Endothelial cell of umbilical vein (primary cell): ENCODE data around the gene CHSY1. TPM values are rescaled to one million over a fixed set of nuclear protein-coding genes. Genes with fewer than 3 reads are reported as not detected.

Experiments used
- BruUV-seq: library from RNA; stranded (reverse); fragments of 400-500 nt; replicated peaks from 2 replicates; lab custom pipeline; 2021; lab: Mats Ljungman, UMichigan
- CTCF ChIA-PET: fragments of 300-600, 350-600 bp; sonication (Branson Sonifier 250); formaldehyde crosslinking; loops from one replicate; lab custom pipeline; 2021; ENCODE audit warnings: antibody characterized with exemption, inconsistent platforms; lab: Charles Lee
- POLR2A ChIA-PET: fragments of 300-600, 350-600 bp; sonication (Branson Sonifier 250); formaldehyde crosslinking; loops from one replicate; lab custom pipeline; 2021; ENCODE audit warnings: antibody characterized with exemption, inconsistent platforms; lab: Charles Lee
- DNase-seq: peaks from one replicate; pipeline ENCODE4 v3.0.0-alpha.2; 2011; ENCODE audit warnings: low read depth, low spot score
- FAIRE-seq: peaks from 2 replicates; lab custom pipeline; 2011; peaks lifted over from hg19 to GRCh38; lab: Jason Lieb, UNC
- H2AFZ ChIP-seq: 2 replicates; pipeline ENCODE4 v1.6.0; 2012; ENCODE audit warnings: low read depth, low read length, control low read depth, inconsistent platforms
- H3K27ac ChIP-seq: 2 replicates; pipeline ENCODE4 v1.5.1; 2011; ENCODE audit warnings: low read depth, mild to moderate bottlenecking, control low read depth, low read length, moderate library complexity; ENCODE audit not compliant: insufficient read depth
- H3K27me3 ChIP-seq, 2 experiments: 2 replicates each; pipeline versions ENCODE4 v1.6.0 to v1.6.1; 2011; ENCODE audit warnings: low read length in 2 of 2, mixed read lengths in 1 of 2; ENCODE audit not compliant: control insufficient read depth in 2 of 2, insufficient read depth in 2 of 2
- H3K36me3 ChIP-seq, 2 experiments: 2 replicates in 1 of 2; 3 replicates in 1 of 2; pipeline ENCODE4 v1.5.1; 2011; ENCODE audit warnings: low read length in 2 of 2, mild to moderate bottlenecking in 1 of 2, moderate library complexity in 1 of 2; ENCODE audit not compliant: control insufficient read depth in 2 of 2, insufficient read depth in 2 of 2; ENCODE audit errors: extremely low read depth in 1 of 2
- H3K4me1 ChIP-seq: 3 replicates; pipeline ENCODE4 v1.5.1; 2011; ENCODE audit warnings: mild to moderate bottlenecking, low read length; ENCODE audit not compliant: control insufficient read depth, insufficient read depth; ENCODE audit errors: extremely low read depth
- H3K4me2 ChIP-seq: 2 replicates; pipeline ENCODE4 v1.6.1; 2011; ENCODE audit warnings: low read length, control low read depth, mixed read lengths; ENCODE audit not compliant: insufficient read depth
- H3K4me3 ChIP-seq, 3 experiments: fragments of 200-600 bp in 1 of 3; sonication (generic), shearing (Covaris generic) in 1 of 3; replicated peaks in 1 of 3; 2 replicates each; pipeline ENCODE4 v1.5.1; 2011 to 2016; ENCODE audit warnings: control low read depth in 3 of 3, low read length in 3 of 3, mild to moderate bottlenecking in 2 of 3, inconsistent platforms in 1 of 3, low read depth in 1 of 3, moderate library complexity in 1 of 3; ENCODE audit not compliant: insufficient read depth in 1 of 3
- H3K79me2 ChIP-seq: 2 replicates; pipeline ENCODE4 v1.6.0; 2012; ENCODE audit warnings: low read length, inconsistent platforms; ENCODE audit not compliant: control insufficient read depth, insufficient read depth
- H3K9ac ChIP-seq: replicated peaks from 2 replicates; pipeline ENCODE3; 2011; ENCODE audit warnings: low read length, control low read depth; ENCODE audit not compliant: insufficient read depth; ENCODE audit errors: extremely low read depth
- H3K9me1 ChIP-seq: replicated peaks from 3 replicates; pipeline ENCODE4 v1.6.0; 2011; ENCODE audit warnings: mild to moderate bottlenecking, low read length; ENCODE audit not compliant: control insufficient read depth, insufficient read depth; ENCODE audit errors: extremely low read depth
- H3K9me3 ChIP-seq: replicated peaks from 2 replicates; pipeline ENCODE4 v1.5.1; 2012; ENCODE audit warnings: low read length, inconsistent platforms; ENCODE audit not compliant: control insufficient read depth, insufficient read depth
- H4K20me1 ChIP-seq: replicated peaks from 2 replicates; pipeline ENCODE3; 2011; ENCODE audit warnings: mild to moderate bottlenecking, low read length; ENCODE audit not compliant: control insufficient read depth, insufficient read depth; ENCODE audit errors: extremely low read depth
- CTCF ChIP-seq, 2 donors: IDR thresholded peaks; 1 replicate in 1 of 2; 2 replicates in 1 of 2; pipeline ENCODE4 v1.5.1; 2011; ENCODE audit warnings: low read length in 2 of 2, mild to moderate bottlenecking in 2 of 2, moderate library complexity in 2 of 2, control low read depth in 1 of 2, inconsistent platforms in 1 of 2, low read depth in 1 of 2; ENCODE audit not compliant: insufficient read depth in 1 of 2; ENCODE audit errors: extremely low read depth in 1 of 2
- EZH2 ChIP-seq: IDR thresholded peaks from 2 replicates; pipeline ENCODE4 v1.6.1; 2012; ENCODE audit warnings: borderline replicate concordance, low read depth, mild to moderate bottlenecking, moderate library complexity, low read length, inconsistent platforms; ENCODE audit not compliant: severe bottlenecking
- FOS ChIP-seq: IDR thresholded peaks from 2 replicates; pipeline ENCODE4 v1.6.1; 2011; ENCODE audit warnings: mild to moderate bottlenecking, low read length, moderate library complexity, borderline replicate concordance; ENCODE audit not compliant: insufficient read depth
- GATA2 ChIP-seq: IDR thresholded peaks from 2 replicates; pipeline ENCODE4 v1.7.0; 2011; ENCODE audit warnings: low read depth, mild to moderate bottlenecking, moderate library complexity, mixed read lengths, low read length; ENCODE audit not compliant: insufficient read length, insufficient read depth
- JUN ChIP-seq: IDR thresholded peaks from 2 replicates; pipeline ENCODE4 v1.6.1; 2011; ENCODE audit warnings: borderline replicate concordance, low read depth; ENCODE audit not compliant: insufficient read length, insufficient read depth
- MYC ChIP-seq: IDR thresholded peaks from one replicate; pipeline ENCODE4 v1.6.1; 2011; ENCODE audit warnings: mild to moderate bottlenecking, low read depth, low read length
- POLR2A ChIP-seq: IDR thresholded peaks from 2 replicates; pipeline ENCODE4 v1.6.1; 2012; ENCODE audit warnings: low read depth, mild to moderate bottlenecking, control low read depth, low read length
- POLR2AphosphoS5 ChIP-seq: IDR thresholded peaks from 2 replicates; pipeline ENCODE4 v1.6.1; 2012; ENCODE audit warnings: low read depth, mild to moderate bottlenecking, control low read depth, low read length, moderate library complexity; ENCODE audit not compliant: insufficient read depth
- dilution Hi-C: fragments of 300-500 bp; cut with MboI; formaldehyde crosslinking; loops from one replicate; pipeline ENCODE4 v1.15.0; 2019; ENCODE audit warnings: low sequenced_read_pairs; ENCODE audit not compliant: extremely low pct_ligation_motif_present
- intact Hi-C: fragments of 100-400 bp; cut with micrococcal nuclease; formaldehyde crosslinking; loops from one replicate; pipeline ENCODE4 v1.10.0; 2022
- polyA plus RNA-seq, 4 experiments: library from polyadenylated mRNA; depleted of rRNA in 3 of 4; stranded (reverse) in 3 of 4; unstranded in 1 of 4; fragments of >200 nt; gene quantifications; 2 replicates each; pipeline versions ENCODE4 v1.2.1 to v1.2.3, GENCODE V29; 2011 to 2012; ENCODE audit warnings: missing spikeins in 1 of 4
- total RNA-seq: library from RNA; stranded (reverse); gene quantifications from 2 replicates; pipeline ENCODE4 v1.2.3, GENCODE V29; 2021
- TF ChIP-seq, protein P1 (sequence below): IDR thresholded peaks from 2 replicates; pipeline ENCODE4 v1.6.1; 2011; ENCODE audit not compliant: insufficient read depth, insufficient read length

The CHSY1 gene
- total and polyA plus RNA-seq, 2 donors (not counting 3 experiments of a cell fraction or from before 2014, with no cell fraction given) = 23.7 to 50.8 TPM

DNA sequence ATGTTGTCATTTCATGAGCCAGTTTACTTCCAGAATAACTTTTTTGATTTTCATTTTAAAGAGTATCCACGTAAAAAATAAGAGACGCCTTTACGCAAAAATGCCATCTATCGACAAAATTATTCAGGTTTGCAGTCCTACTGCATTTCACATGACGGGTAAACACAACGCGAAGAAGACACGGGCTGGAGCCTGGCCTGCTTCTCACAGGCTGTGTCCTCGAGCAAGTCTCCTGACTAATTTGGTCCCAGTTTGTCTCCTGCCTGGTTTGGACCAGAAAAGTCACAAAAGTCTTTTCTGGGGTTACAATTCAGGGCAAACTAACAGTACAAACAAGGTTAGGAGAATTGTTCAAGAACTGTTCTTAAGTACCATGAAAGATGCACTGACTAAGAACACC, 51.7 kb downstream of the CHSY1 start:
- peaks cover 79% of the 10 kb centered on the region for H3K79me2 ChIP-seq
- ChIA-PET POLR2A (no interaction called here), CTCF (interaction anchor here (1.4 to 2.0 kb wide), 2 partner anchors 58 to 79 kb away, joined by 3 to 5 read pairs; no protein-coding TSS in a partner anchor)
- no TSS peak for BruUV-seq
- H3K27me3 ChIP-seq = no peaks in the 10 kb centered on the region
- H4K20me1 ChIP-seq = peaks cover 3% of the 10 kb centered on the region
- DNase-seq (no peak), FAIRE-seq (no peak)
- no peaks in the 10 kb centered on the region for H3K9me1 ChIP-seq
- H2AFZ ChIP-seq = no peak overlapping the region
- no peak overlapping the region for H3K4me3 ChIP-seq
- TF ChIP-seq CTCF (IDR thresholded peaks at IDR 0.05; ENCODE audit: extremely low read depth in 1 of 2, insufficient read depth in 1 of 2, low read depth in 1 of 2, low read length in 2 of 2) = no peak
- no peak for TF ChIP-seq FOS
- no peak for TF ChIP-seq GATA2
- TF ChIP-seq JUN = no peak
- no peak for TF ChIP-seq EZH2
- TF ChIP-seq POLR2AphosphoS5 = no peak
- TF ChIP-seq, protein P1, sequence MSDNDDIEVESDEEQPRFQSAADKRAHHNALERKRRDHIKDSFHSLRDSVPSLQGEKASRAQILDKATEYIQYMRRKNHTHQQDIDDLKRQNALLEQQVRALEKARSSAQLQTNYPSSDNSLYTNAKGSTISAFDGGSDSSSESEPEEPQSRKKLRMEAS = no peak
- no peak for TF ChIP-seq MYC
- TF ChIP-seq POLR2A = no peak
- peak overlapping the region; percentile 11 for H3K4me2 ChIP-seq
- no peaks in the 10 kb centered on the region for H3K9me3 ChIP-seq
- H3K36me3 ChIP-seq = no peaks in the 10 kb centered on the region
- H3K9ac ChIP-seq = no peak overlapping the region
- dilution Hi-C loops = no loop called here
- intact Hi-C loops = no loop called here
- peak overlapping the region; percentile 24 for H3K27ac ChIP-seq
- H3K4me1 ChIP-seq = peaks cover 23% of the 10 kb centered on the region
